ENCODE measurements around the gene EIF5A2.
A peak's percentile ranks its signal among the peaks of the same experiment; 100 is the strongest.
"Not testable (repeated sequence)": the region's sequence is repeated elsewhere in the genome, so short reads cannot be mapped to it uniquely, and the experiment has no call there.

Gene EIF5A2

DNA sequence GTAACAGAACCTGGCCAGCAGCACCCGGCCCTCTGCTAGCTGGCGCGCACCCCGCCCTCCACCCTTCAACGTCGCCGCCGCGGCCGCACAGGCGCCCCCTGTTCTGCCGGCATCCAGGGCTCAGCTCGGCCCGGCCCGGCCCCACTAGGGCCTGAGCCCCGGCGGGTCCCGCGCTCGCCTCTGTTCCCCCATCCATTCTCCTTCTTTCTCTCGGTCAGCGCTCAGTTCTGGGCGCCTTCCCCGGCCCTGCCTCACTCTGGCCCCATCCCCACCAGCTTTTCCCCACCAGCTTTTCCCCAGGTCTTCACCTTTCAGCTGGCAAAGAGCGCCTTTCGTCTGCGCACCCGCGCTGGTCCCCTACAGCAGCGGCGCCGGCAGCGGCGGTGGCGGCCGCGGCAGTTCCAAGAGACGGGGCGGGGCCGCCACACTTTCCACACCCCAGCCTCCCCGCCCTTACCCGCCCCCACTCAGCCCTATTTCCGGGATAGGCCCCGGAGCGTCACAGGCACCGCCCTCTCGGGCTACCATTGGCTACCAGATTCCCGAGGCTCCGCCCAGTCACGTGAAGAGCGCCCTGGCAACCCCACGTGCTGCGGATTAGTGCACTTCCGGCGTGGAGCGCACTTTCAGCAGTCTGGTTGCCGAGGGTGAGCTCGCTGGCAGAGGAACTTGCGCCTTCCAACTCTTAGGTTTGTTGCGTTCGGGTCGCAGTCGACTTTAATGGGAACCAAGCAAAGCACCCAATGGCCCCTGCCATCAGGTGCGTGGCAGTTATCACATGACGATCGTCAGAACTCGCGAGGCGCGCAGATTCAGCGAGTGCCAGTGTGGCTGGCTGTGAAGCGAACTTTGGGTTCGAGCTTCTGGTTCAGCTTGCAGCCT, at the start of gene EIF5A2:
Gene EIF5A2 (minus strand): TSS at position 403 of the 882 bp plus-strand sequence. CDS start 831 bp downstream, outside the sequence.
- peak; percentile 94 for DNase-seq

GRCh38 chr3:170956647-170957046, 48.2 kb upstream of the EIF5A2 start:
- no peak for DNase-seq

DNA sequence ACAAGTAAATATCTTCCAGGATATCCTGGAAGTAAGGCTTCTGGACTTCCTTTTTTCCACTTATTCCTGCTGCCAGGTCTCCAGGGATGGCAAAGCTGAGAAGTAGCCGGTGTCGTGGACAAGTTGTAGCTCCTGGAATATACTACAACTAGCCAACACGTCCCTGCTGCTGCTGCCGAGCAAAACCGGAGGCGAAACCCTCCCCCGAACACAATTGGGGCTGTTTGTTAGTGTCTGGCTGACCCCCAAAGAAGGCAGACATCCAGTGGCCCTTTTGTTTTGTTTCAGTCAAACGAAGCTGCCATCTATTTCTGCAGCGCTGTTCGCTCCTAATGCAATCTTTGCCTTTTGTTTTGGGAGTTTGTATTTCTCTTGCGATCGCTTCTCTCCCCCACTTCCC, 45.3 kb upstream of the EIF5A2 start:
- DNase-seq: no peak

- DNase-seq: no peak
Observed at GRCh38 chr3:170953229-170953628, 44.8 kb upstream of the EIF5A2 start.

DNA sequence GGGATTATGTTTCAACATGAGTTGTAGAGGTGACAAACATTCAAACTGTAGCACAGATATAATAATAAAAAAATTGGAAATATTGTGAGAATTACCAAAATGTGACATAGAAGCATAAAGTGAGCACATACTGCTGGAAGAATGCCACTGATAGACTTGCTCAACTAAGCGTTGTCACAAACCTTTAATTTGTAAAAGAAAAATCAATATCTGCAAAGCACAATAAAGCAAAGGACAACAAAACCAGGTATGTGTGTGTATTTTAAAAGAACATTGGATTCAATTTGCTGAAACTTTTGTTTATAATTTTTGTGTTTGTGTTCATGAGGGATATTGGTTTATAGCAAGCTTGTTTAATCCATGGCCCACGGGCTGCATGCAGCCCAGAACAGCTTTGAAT, 40.8 kb upstream of the EIF5A2 start:
- DNase-seq: no peak

DNA sequence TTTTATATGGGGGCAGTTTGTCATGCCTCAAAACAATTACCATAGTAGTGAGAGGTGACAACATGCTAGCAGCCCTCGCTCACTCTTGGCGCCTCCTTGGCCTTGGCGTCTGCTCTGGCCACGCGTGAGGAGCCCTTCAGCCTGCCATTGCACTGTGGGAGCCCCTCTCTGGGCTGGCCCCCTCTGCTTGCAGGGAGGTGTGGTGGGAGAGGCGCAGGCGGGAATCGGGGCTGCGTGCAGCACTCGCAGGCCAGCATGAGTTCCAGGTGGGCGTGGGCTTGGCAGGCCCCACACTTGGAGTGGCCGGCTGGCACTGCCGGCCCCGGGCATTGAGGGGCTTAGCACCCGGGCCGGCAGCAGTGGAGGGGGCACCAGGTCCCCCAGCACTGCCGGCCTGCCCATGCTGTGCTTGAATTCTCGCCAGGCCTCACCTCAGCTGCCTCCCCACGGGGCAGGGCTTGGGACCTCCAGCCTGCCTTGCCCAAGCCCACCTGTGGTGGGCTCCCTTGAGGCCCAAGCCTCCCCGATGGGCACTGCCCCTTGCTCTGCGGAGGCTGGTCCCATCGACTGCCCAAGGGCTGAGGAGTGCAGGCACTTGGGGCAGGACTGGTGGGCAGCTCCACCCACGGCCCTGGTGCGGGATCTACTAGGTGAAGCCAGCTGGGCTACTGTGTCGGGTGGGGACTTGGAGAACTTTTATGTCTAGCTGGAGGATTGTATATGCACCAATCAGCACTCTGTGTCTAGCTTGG, 38.8 kb upstream of the EIF5A2 start:
- DNase-seq: no peak

- DNase-seq: no peak
Observed at GRCh38 chr3:170942011-170942410, 33.6 kb upstream of the EIF5A2 start.

DNA sequence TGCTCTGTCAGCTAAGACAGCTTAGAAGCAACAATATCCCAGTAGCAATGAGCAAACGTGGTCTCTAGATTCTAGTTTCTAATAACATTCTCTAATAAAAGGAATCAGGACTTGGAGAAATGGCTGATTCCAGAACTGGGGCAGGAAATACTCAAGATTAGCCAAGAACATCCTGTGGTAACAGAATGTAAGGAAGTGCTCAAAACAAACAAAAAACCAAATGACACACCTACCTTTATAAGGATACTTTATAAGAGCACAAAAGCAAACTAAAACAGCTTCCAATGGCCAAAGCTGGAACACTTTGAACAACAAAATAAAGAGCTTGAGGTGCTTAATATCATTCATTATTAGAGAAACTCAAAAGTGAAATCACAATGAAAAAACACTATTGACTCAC, 33.1 kb upstream of the EIF5A2 start:
- DNase-seq: no peak

DNA sequence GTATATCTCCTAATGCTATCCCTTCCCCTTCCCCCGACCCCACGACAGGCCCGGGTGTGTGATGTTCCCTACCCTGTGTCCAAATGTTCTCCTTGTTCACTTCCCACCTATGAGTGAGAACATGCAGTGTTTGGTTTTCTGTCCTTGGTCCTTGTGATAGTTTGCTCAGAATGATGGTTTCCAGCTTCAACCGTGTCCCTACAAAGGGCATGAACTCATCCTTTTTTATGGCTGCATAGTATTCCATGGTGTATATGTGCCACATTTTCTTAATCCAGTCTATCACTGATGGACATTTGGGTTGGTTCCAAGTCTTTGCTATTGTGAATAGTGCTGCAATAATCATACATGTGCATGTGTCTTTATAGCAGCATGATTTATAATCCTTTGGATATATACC, 24.6 kb upstream of the EIF5A2 start:
- DNase-seq: not testable (repeated sequence)

GRCh38 chr3:170923553-170923952, 15.1 kb upstream of the EIF5A2 start:
- DNase-seq: not testable (repeated sequence)

- no peak for DNase-seq
Observed at GRCh38 chr3:170918715-170919114, 10.3 kb upstream of the EIF5A2 start.

DNA sequence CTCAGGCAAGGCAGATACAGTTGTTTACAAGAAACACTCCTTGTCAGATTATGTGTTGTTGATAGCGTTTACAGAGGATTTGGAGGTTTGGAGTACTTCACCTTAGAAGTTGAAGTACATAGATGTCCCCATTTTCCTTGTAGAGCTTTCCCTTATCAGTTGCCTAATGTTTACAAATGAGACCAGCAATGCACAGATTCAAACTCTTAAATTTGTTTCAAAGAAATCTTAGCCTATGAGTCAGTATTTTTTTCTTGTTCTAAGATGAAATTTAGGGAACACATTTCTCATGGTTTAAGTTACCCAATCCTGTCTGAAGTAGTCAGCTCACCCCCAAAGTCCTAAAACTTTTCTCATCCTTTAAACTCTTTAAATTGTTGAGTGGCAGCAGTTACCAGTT, 6.3 kb upstream of the EIF5A2 start:
- DNase-seq: no peak

DNA sequence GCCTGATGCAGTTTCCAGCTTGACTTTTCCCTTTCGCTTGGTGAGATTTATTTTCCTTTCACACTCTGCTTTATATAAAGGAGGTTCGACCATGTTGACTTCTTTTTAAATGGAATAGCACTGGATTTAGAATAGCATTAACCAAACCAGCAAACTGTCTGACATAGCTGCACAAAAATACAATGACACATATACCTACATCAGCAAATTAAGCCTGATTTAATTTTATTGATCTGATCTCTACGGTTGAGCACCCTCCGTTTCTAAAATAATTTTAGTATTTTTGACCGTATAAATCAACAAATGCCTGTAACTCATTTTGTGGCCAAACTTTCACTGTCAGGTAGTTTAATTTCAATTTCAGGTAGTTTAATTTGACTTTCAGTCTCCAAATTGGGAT, 5.8 kb upstream of the EIF5A2 start:
- DNase-seq: no peak

GRCh38 chr3:170911051-170911450, 2.6 kb upstream of the EIF5A2 start:
- DNase-seq: no peak

DNA sequence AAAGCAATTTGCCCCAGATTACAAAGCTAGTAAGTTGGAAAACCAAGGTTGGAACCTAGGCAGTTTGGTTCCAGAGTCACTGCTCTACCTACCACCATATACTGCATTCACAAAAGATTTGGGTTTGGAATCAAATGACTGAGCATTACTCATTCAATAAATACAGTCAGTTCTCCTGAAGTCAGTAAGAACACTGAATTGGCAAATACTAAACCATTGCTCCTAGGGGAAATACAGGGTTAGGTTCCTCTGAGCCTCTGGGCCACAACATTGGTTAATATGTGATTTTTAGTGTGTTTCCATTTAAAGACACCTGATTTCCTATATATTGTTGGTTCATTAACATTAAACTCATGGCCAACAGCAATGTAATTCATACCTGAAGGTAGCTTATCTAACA, 2.1 kb upstream of the EIF5A2 start:
- no peak for DNase-seq

GRCh38 chr3:170909129-170909903, 879 bp upstream of the EIF5A2 start:
- DNase-seq: no peak

- DNase-seq: no peak
Observed at GRCh38 chr3:170907637-170908234, 701 bp downstream of the EIF5A2 start.

DNA sequence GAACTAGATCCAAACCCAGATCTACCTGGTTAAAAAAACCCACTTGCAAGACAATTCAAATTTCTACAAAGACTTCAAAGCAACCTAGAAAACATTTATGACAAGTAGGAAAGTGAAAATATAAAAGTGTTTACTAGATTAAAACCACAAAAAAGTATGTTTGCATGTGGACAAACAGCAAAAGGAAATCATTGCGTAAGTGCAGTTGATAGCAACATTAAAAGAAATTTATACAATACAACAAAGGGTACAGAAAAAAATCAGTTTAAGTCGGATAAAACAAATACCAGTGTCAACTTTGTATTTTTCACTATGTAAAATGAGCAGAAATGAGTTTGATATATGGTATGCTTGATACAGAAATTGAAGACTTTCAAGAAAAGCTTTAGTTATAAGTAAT, 2.6 kb downstream of the EIF5A2 start:
- no peak for DNase-seq

DNA sequence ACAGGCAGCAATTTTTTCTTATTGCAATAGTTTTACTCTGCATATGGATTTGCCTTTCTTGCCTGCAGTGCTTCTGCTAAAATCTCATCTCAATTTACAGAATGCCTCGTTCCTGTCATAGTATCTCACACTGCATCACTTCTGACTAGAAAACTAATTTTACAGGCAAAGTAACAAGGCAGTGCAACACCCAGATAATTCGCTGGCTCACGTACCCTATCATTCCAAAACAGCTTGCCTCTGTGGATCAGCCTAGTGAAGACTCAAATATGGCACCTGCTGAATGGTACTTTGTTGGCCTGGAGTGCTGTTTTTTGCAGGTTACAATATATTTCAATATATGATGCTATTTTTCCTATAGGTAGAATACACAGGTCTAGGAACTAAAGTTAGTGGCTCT, 5.3 kb downstream of the EIF5A2 start:
- DNase-seq: no peak

- DNase-seq: no peak
Observed at GRCh38 chr3:170899455-170899854, 9.0 kb downstream of the EIF5A2 start.

DNA sequence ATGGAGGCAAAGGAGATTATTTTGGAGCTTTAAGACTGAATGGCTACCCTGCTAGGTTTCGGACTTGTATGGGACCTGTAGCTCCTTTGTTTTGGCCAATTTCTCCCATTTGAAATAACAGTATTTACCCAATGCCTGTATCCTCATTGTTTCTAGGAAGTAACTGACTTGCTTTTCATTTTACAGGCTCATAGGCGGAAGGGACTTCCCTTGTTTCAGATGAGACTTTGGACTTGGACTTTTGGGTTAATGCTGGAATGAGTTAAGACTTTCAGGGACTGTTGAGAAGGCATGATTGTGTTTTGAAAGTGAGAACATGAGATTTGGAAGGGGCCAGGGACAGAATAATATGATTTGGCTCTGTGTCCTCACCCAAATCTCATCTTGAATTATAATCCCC, 10.5 kb downstream of the EIF5A2 start:
- no peak for DNase-seq

- DNase-seq: not testable (repeated sequence)
Observed at GRCh38 chr3:170897199-170897598, 11.2 kb downstream of the EIF5A2 start.

- DNase-seq: no peak
Observed at GRCh38 chr3:170896781-170897180, 11.7 kb downstream of the EIF5A2 start.
